ENCODE results near the gene HMG20B.

- no peak for TF ChIP-seq CTCF (IDR thresholded peaks at IDR 0.05)
- TF ChIP-seq EZH2 (IDR thresholded peaks at IDR 0.05), result no peak
Observed at GRCh38 chr19:3615524-3616135, 42.9 kb downstream of the HMG20B start.
